ENCODE measurements around the gene PTRHD1.
"Not testable (repeated sequence)": the region's sequence is repeated elsewhere in the genome, so short reads cannot be mapped to it uniquely, and the experiment has no call there.

Gene PTRHD1

GRCh38 chr2:24813691-24814137 lies 20.5 kb upstream of the PTRHD1 start:
- no peak overlapping the region for H3K9ac ChIP-seq
- H3K9me3 ChIP-seq = peaks cover 5% of the 10 kb centered on the region; the same call in 1 of the 2 replicates
- H3K36me3 ChIP-seq = peaks cover 79% of the 10 kb centered on the region
- peaks cover 11% of the 10 kb centered on the region; the same call in 1 of the 2 replicates for H4K20me1 ChIP-seq
- no peak overlapping the region for H3K4me3 ChIP-seq
- H3K27me3 ChIP-seq = no peaks in the 10 kb centered on the region
- no peak overlapping the region for H3K4me2 ChIP-seq
- TF ChIP-seq Cebpa-rat (IDR thresholded peaks at IDR 0.05) = no peak
- H3K4me1 ChIP-seq = peaks cover 10% of the 10 kb centered on the region; the same call in 1 of the 2 replicates
- H3K27ac ChIP-seq = no peak overlapping the region

GRCh38 chr2:24809316-24810007 lies 16.3 kb upstream of the PTRHD1 start:
- no peak overlapping the region for H3K4me3 ChIP-seq
- peaks cover 6% of the 10 kb centered on the region; the same call in 1 of the 2 replicates for H3K4me1 ChIP-seq
- H3K27me3 ChIP-seq = no peaks in the 10 kb centered on the region
- H3K9me3 ChIP-seq = peaks cover 12% of the 10 kb centered on the region; the same call in 1 of the 2 replicates
- H3K4me2 ChIP-seq = 0 out of 2 replicates have a peak overlapping the region, but pooled peaks have one; percentile 0
- no peak for TF ChIP-seq Cebpa-rat (IDR thresholded peaks at IDR 0.05)
- H4K20me1 ChIP-seq = peaks cover 11% of the 10 kb centered on the region; the same call in 1 of the 2 replicates
- H3K27ac ChIP-seq = no peak overlapping the region
- H3K36me3 ChIP-seq = peaks cover 61% of the 10 kb centered on the region
- 0 out of 2 replicates have a peak overlapping the region, but pooled peaks have one; percentile 11 for H3K9ac ChIP-seq

GRCh38 chr2:24806661-24807036 lies 13.5 kb upstream of the PTRHD1 start:
- no peak overlapping the region for H3K4me3 ChIP-seq
- peaks cover 12% of the 10 kb centered on the region; the same call in 1 of the 2 replicates for H3K9me3 ChIP-seq
- H3K4me2 ChIP-seq = no peak overlapping the region
- peaks cover 39% of the 10 kb centered on the region for H3K36me3 ChIP-seq
- no peak for TF ChIP-seq Cebpa-rat (IDR thresholded peaks at IDR 0.05)
- H3K27me3 ChIP-seq = no peaks in the 10 kb centered on the region
- H4K20me1 ChIP-seq = no peaks in the 10 kb centered on the region
- no peak overlapping the region for H3K9ac ChIP-seq
- H3K27ac ChIP-seq = no peak overlapping the region
- peaks cover 6% of the 10 kb centered on the region; the same call in 1 of the 2 replicates for H3K4me1 ChIP-seq

GRCh38 chr2:24805811-24806660 lies 12.8 kb upstream of the PTRHD1 start:
- not testable (repeated sequence) for H3K4me3 ChIP-seq, H3K4me2 ChIP-seq, H3K27me3 ChIP-seq, H3K9ac ChIP-seq, H4K20me1 ChIP-seq, H3K27ac ChIP-seq, H3K4me1 ChIP-seq
- Histone ChIP-seq H3K36me3 (peaks cover 36% of the 10 kb centered on the region), H3K9me3 (peaks cover 12% of the 10 kb centered on the region; the same call in 1 of the 2 replicates)

DNA sequence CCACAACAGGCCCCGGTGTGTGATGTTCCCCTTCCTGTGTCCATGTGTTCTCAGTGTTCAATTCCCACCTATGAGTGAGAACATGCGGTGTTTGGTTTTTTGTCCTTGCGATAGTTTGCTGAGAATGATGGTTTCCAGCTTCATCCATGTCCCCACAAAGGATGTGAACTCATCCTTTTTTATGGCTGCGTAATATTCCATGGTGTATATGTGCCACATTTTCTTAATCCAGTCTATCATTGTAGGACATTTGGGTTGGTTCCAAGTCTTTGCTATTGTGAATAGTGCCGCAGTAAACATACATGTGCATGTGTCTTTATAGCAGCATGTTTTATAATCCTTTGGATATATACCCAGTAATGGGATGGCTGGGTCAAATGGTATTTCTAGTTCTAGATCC lies 7.3 kb upstream of the PTRHD1 start:
- peaks cover 54% of the 10 kb centered on the region for H3K36me3 ChIP-seq
- H3K27ac ChIP-seq, H3K4me1 ChIP-seq, H3K4me2 ChIP-seq, H3K27me3 ChIP-seq, H3K4me3 ChIP-seq, H4K20me1 ChIP-seq, H3K9ac ChIP-seq: not testable (repeated sequence)
- H3K9me3 ChIP-seq = peaks cover 18% of the 10 kb centered on the region

- H3K9me3 ChIP-seq = peaks cover 18% of the 10 kb centered on the region
- H3K36me3 ChIP-seq = peaks cover 57% of the 10 kb centered on the region
- H3K27me3 ChIP-seq = no peaks in the 10 kb centered on the region
- no peak overlapping the region for H3K9ac ChIP-seq
- no peaks in the 10 kb centered on the region for H4K20me1 ChIP-seq
- no peak overlapping the region for H3K27ac ChIP-seq
- no peak for TF ChIP-seq Cebpa-rat (IDR thresholded peaks at IDR 0.05)
- no peak overlapping the region for H3K4me3 ChIP-seq
- no peak overlapping the region for H3K4me2 ChIP-seq
- H3K4me1 ChIP-seq = peaks cover 19% of the 10 kb centered on the region
Observed at GRCh38 chr2:24797644-24798043, 4.5 kb upstream of the PTRHD1 start.

DNA sequence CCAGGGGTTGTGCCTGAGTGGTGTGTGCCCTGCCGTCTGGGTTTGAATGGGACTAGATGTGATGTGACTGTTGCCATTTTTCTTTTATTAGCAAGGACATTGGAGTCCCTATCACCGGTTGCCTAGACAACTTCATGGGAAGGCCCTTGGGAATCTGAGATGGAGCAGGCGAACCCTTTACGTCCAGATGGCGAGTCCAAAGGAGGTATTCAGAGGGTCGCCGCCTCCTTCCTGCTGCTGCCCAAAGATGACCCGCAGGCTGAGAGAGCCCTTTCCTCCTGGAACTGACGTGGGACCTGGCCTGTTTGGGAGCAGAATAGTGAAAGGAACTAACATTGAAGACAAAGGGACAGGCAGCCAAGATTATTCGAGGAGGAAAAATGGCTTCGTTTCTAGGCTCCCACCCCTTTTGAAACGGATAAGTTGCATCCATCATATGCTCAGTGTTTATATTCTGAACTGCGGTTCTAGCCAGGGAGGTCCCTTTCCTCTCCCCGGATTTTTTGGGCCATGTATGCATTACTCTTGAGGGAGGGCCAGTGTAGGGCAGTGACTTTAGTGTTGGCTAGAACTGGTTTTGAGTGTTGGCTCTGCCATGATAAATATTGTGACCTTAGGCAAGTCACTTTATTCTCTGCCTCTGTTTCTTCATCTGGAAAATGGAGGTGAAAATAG lies 707 bp upstream of the PTRHD1 start:
- H3K36me3 ChIP-seq = peaks cover 39% of the 10 kb centered on the region
- H3K4me2 ChIP-seq = peak overlapping the region; percentile 86
- no peaks in the 10 kb centered on the region; the same call in 1 of the 2 replicates for H3K9me3 ChIP-seq
- H3K27me3 ChIP-seq = no peaks in the 10 kb centered on the region
- peak overlapping the region; percentile 98 for H3K9ac ChIP-seq
- H4K20me1 ChIP-seq = no peaks in the 10 kb centered on the region
- H3K4me1 ChIP-seq = peaks cover 33% of the 10 kb centered on the region
- H3K4me3 ChIP-seq = peak overlapping the region; percentile 88
- H3K27ac ChIP-seq = peak overlapping the region; percentile 98
- TF ChIP-seq Cebpa-rat (IDR thresholded peaks at IDR 0.05) = no peak

GRCh38 chr2:24792542-24792873 lies 683 bp downstream of the PTRHD1 start:
- Histone ChIP-seq H3K4me3 (peak overlapping the region; percentile 88), H3K9me3 (no peaks in the 10 kb centered on the region), H3K27me3 (no peaks in the 10 kb centered on the region), H4K20me1 (no peaks in the 10 kb centered on the region), H3K27ac (peak overlapping the region; percentile 98), H3K36me3 (peaks cover 25% of the 10 kb centered on the region), H3K4me1 (peaks cover 33% of the 10 kb centered on the region), H3K9ac (peak overlapping the region; percentile 98), H3K4me2 (peak overlapping the region; percentile 82)
- no peak for TF ChIP-seq Cebpa-rat (IDR thresholded peaks at IDR 0.05)

- no peaks in the 10 kb centered on the region for H3K27me3 ChIP-seq
- peak overlapping the region; percentile 82; the same call in 1 of the 2 replicates for H3K4me2 ChIP-seq
- H3K27ac ChIP-seq = no peak overlapping the region
- no peak for TF ChIP-seq Cebpa-rat (IDR thresholded peaks at IDR 0.05)
- H3K4me3 ChIP-seq = no peak overlapping the region
- no peaks in the 10 kb centered on the region for H4K20me1 ChIP-seq
- H3K4me1 ChIP-seq = peaks cover 33% of the 10 kb centered on the region
- peaks cover 14% of the 10 kb centered on the region for H3K36me3 ChIP-seq
- H3K9me3 ChIP-seq = no peaks in the 10 kb centered on the region
- H3K9ac ChIP-seq = no peak overlapping the region
Observed at GRCh38 chr2:24791452-24791851, 1.7 kb downstream of the PTRHD1 start.

Data from BLaER1 (cell line).